Hepatocyte (in vitro differentiated cells): ENCODE data around the gene LPP.

Source experiments
- CTCF ChIP-seq: fragments of 200-600 bp; sonication (generic); IDR thresholded peaks from 2 replicates; pipeline ENCODE4 v1.5.1; 2016; ENCODE audit warnings: antibody characterized with exemption, mild to moderate bottlenecking; ENCODE audit not compliant: poor library complexity
- EZH2 ChIP-seq: fragments of 200-600 bp; sonication (generic); IDR thresholded peaks from 2 replicates; pipeline ENCODE4 v1.6.1; 2016; ENCODE audit warnings: antibody characterized with exemption, mild to moderate bottlenecking, borderline replicate concordance

GRCh38 chr3:188801393-188801792, 647.4 kb downstream of the LPP start:
- TF ChIP-seq CTCF (no peak), EZH2 (no peak)
